Large intestine (tissue), 12 donors: ENCODE measurements around the gene COA7. TPM values are rescaled to one million over a fixed set of nuclear protein-coding genes. Genes with fewer than 3 reads are reported as not detected.
"Not testable (repeated sequence)": the region's sequence is repeated elsewhere in the genome, so short reads cannot be mapped to it uniquely, and the experiment has no call there.

Source experiments
- DNase-seq, 2 donors: peaks; one replicate each; pipeline versions ENCODE4 v3.0.0 to v3.0.0-alpha.2; 2013
- H3K27ac ChIP-seq: one replicate; pipeline ENCODE4 v1.5.1; 2013; ENCODE audit warnings: low read length
- H3K27me3 ChIP-seq: 2 replicates; pipeline ENCODE4 v1.6.1; 2013; ENCODE audit warnings: low read length; ENCODE audit not compliant: control insufficient read depth, insufficient read depth
- H3K36me3 ChIP-seq: 2 replicates; pipeline ENCODE4 v1.6.1; 2013; ENCODE audit warnings: low read length; ENCODE audit not compliant: control insufficient read depth, insufficient read depth
- H3K4me1 ChIP-seq: one replicate; pipeline ENCODE4 v1.6.1; 2013; ENCODE audit warnings: low read length; ENCODE audit not compliant: control insufficient read depth, insufficient read depth
- H3K4me3 ChIP-seq: one replicate; pipeline ENCODE4 v1.5.1; 2013; ENCODE audit warnings: low read length
- H3K9me3 ChIP-seq: one replicate; pipeline ENCODE4 v1.6.1; 2013; ENCODE audit warnings: mild to moderate bottlenecking, low read depth, low read length, moderate library complexity; ENCODE audit not compliant: control insufficient read depth
- WGBS: methylation state at CpG from one replicate; pipeline ENCODE4 v1.1.5; 2013; ENCODE audit warnings: low lambda C conversion rate; ENCODE audit not compliant: insufficient coverage; 5-methylcytosine and 5-hydroxymethylcytosine counted together
- long read RNA-seq, 11 donors: transcript quantifications; one replicate each; lab custom pipeline, GENCODE V29; 2026
- polyA plus RNA-seq: library from polyadenylated mRNA; unstranded; fragments of 120-200 nt; gene quantifications from one replicate; pipeline ENCODE4 v1.2.1, GENCODE V29; 2013

Gene COA7
- polyA plus RNA-seq = 19.9 TPM
- long read RNA-seq, donor 1, full-length matches to known transcripts = 9 of 9 reads
- long read RNA-seq, donor 1, partial matches to known transcripts = 0 of 9 reads
- long read RNA-seq, donor 1, other reads (novel, unspliced or antisense) = 0 of 9 reads
- long read RNA-seq, donor 2, full-length matches to known transcripts = 10 of 10 reads
- long read RNA-seq, donor 2, partial matches to known transcripts = 0 of 10 reads
- long read RNA-seq, donor 2, other reads (novel, unspliced or antisense) = 0 of 10 reads
- long read RNA-seq, donor 3 = 0 reads
- long read RNA-seq, donor 4 = 0 reads
- long read RNA-seq, donor 5, full-length matches to known transcripts = 5 of 5 reads
- long read RNA-seq, donor 5, partial matches to known transcripts = 0 of 5 reads
- long read RNA-seq, donor 5, other reads (novel, unspliced or antisense) = 0 of 5 reads
- long read RNA-seq, donor 6, full-length matches to known transcripts = 8 of 8 reads
- long read RNA-seq, donor 6, partial matches to known transcripts = 0 of 8 reads
- long read RNA-seq, donor 6, other reads (novel, unspliced or antisense) = 0 of 8 reads
- long read RNA-seq, donor 7, full-length matches to known transcripts = 7 of 7 reads
- long read RNA-seq, donor 7, partial matches to known transcripts = 0 of 7 reads
- long read RNA-seq, donor 7, other reads (novel, unspliced or antisense) = 0 of 7 reads
- long read RNA-seq, donor 8, full-length matches to known transcripts = 13 of 13 reads
- long read RNA-seq, donor 8, partial matches to known transcripts = 0 of 13 reads
- long read RNA-seq, donor 8, other reads (novel, unspliced or antisense) = 0 of 13 reads
- long read RNA-seq, donor 9, full-length matches to known transcripts = 10 of 10 reads
- long read RNA-seq, donor 9, partial matches to known transcripts = 0 of 10 reads
- long read RNA-seq, donor 9, other reads (novel, unspliced or antisense) = 0 of 10 reads
- long read RNA-seq, donor 10, full-length matches to known transcripts = 12 of 12 reads
- long read RNA-seq, donor 10, partial matches to known transcripts = 0 of 12 reads
- long read RNA-seq, donor 10, other reads (novel, unspliced or antisense) = 0 of 12 reads
- long read RNA-seq, donor 11, full-length matches to known transcripts = 9 of 9 reads
- long read RNA-seq, donor 11, partial matches to known transcripts = 0 of 9 reads
- long read RNA-seq, donor 11, other reads (novel, unspliced or antisense) = 0 of 9 reads

GRCh38 chr1:52697795-52698674 lies at the start of gene COA7:
Gene COA7, minus strand, starts transcription at chr1:52698347. Its CDS starts 21 bp downstream, at chr1:52698326.
- WGBS = 0% methylated on average over 1 of the region's 68 CpGs
- H3K27ac ChIP-seq = peak within 1 kb of the TSS; percentile 91
- H3K4me3 ChIP-seq = peak within 1 kb of the TSS; percentile 92
- H3K36me3 ChIP-seq = peaks cover 4% of the 10 kb centered on the region
- no peaks in the 10 kb centered on the region for H3K9me3 ChIP-seq
- H3K4me1 ChIP-seq = no peaks in the 10 kb centered on the region
- DNase-seq = peak; percentile 83 to 93
- H3K27me3 ChIP-seq = no peaks in the 10 kb centered on the region

GRCh38 chr1:52747450-52747849 lies 49.3 kb upstream of the COA7 start:
- Histone ChIP-seq H3K27ac (no peak overlapping the region), H3K4me1 (peaks cover 10% of the 10 kb centered on the region), H3K36me3 (no peaks in the 10 kb centered on the region), H3K27me3 (no peaks in the 10 kb centered on the region), H3K4me3 (no peak overlapping the region), H3K9me3 (no peaks in the 10 kb centered on the region)
- DNase-seq = no peak
- no CpG with 5 or more reads among the region's 1 CpG for WGBS

- no CpG with 5 or more reads among the region's 4 CpGs for WGBS
- Histone ChIP-seq H3K4me1 (no peaks in the 10 kb centered on the region), H3K4me3 (no peak overlapping the region), H3K9me3 (no peaks in the 10 kb centered on the region), H3K36me3 (no peaks in the 10 kb centered on the region), H3K27ac (no peak overlapping the region), H3K27me3 (no peaks in the 10 kb centered on the region)
- no peak for DNase-seq
Measured at GRCh38 chr1:52746189-52746588, 48.0 kb upstream of the COA7 start.

DNA sequence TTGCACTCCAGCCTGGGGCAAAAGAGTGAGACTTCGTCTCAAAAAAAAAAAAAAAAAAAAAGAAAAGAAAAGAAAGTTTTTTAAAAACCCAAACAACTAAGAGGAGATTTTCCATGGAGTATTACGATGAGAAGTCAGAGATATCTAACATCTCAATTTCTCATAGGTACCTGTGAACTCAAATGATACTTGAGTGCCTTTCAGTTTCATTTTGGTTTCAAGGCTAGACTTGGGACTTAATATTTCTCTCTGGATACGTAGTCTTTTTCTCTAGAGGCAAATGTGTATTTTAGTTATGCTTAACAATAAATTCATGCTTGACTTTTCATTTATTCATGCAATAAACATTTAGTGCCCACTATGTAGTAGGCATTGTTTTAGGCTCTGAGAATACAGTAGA lies 43.1 kb upstream of the COA7 start:
- no peaks in the 10 kb centered on the region for H3K36me3 ChIP-seq
- no peaks in the 10 kb centered on the region for H3K4me1 ChIP-seq
- no peak overlapping the region for H3K4me3 ChIP-seq
- no peak overlapping the region for H3K27ac ChIP-seq
- no peaks in the 10 kb centered on the region for H3K9me3 ChIP-seq
- DNase-seq = peak in 1 of 2 donors; percentile 15
- WGBS = 92% methylated on average over 2 of the region's 3 CpGs
- H3K27me3 ChIP-seq = no peaks in the 10 kb centered on the region

DNA sequence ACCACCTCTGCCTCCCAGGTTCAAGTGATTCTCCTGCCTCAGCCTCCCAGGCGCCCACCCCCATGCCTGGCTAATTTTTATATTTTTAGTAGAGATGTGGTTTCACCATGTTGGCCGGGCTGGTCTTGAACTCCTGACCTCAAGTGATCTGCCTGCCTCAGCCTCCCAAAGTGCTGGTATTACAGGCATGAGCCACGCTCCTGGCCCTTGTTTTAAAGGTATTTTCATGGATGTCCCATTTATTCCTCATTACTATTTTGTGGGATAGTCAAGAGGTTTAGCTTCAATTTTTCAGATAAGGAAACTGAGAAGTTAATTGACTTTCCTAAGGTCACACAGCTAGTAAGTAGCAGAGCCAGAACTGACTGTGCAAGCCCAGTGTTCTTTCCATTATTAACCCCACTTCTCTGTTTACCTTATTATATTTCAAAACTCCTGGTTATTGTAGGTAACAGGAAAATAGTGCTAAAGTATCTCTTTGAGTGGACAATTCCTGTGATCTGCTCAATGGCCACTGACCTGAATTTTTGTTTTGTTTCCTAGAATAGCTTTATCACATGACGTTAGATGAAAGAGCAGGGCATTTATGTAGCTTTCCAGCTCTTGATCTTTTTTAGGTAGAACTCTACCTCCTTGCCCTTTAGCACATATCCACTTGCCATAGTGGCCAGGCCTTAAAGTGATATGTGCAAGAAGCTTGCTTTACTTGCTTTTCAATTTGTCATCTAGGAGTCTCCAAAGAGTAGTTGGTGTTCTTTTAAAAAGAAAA lies 41.7 kb upstream of the COA7 start:
- H3K27me3 ChIP-seq = no peaks in the 10 kb centered on the region
- no peaks in the 10 kb centered on the region for H3K4me1 ChIP-seq
- no peaks in the 10 kb centered on the region for H3K36me3 ChIP-seq
- no peaks in the 10 kb centered on the region for H3K9me3 ChIP-seq
- H3K27ac ChIP-seq = no peak overlapping the region
- WGBS = 33% methylated on average over 1 of the region's 4 CpGs
- DNase-seq = peak in 1 of 2 donors; percentile 8
- H3K4me3 ChIP-seq = no peak overlapping the region

- H3K4me1 ChIP-seq = no peaks in the 10 kb centered on the region
- no CpG with 5 or more reads among the region's 10 CpGs for WGBS
Measured at GRCh38 chr1:52738893-52739292, 40.7 kb upstream of the COA7 start.

DNA sequence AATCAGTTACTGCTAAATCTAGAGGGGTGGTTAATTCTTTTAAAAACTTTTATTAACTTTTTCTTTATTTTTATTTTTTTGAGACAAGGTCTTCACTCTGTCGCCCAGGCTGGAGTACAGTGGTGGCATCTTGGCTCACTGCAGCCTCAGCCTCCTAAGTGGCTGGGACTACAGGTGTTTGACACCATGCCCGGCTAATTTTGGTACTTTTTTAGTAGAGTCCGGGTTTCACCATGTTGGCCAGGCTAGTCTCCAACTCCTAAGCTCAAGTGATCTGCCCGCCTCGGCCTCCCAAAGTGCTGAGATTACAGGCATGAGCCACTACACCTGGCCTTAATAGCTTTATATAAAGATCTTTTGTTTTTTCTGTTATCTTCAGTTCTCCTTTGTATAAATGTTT lies 40.0 kb upstream of the COA7 start:
- H3K27ac ChIP-seq = no peak overlapping the region
- H3K36me3 ChIP-seq = no peaks in the 10 kb centered on the region
- no peaks in the 10 kb centered on the region for H3K9me3 ChIP-seq
- no peak overlapping the region for H3K4me3 ChIP-seq
- no peak for DNase-seq
- no peaks in the 10 kb centered on the region for H3K4me1 ChIP-seq
- no peaks in the 10 kb centered on the region for H3K27me3 ChIP-seq
- no CpG with 5 or more reads among the region's 5 CpGs for WGBS

More at GRCh38 chr1:52738893-52739292, 40.7 kb upstream of the COA7 start:
- Histone ChIP-seq H3K9me3 (no peaks in the 10 kb centered on the region), H3K4me3 (no peak overlapping the region), H3K27ac (no peak overlapping the region), H3K27me3 (no peaks in the 10 kb centered on the region), H3K36me3 (no peaks in the 10 kb centered on the region)
- DNase-seq = no peak

DNA sequence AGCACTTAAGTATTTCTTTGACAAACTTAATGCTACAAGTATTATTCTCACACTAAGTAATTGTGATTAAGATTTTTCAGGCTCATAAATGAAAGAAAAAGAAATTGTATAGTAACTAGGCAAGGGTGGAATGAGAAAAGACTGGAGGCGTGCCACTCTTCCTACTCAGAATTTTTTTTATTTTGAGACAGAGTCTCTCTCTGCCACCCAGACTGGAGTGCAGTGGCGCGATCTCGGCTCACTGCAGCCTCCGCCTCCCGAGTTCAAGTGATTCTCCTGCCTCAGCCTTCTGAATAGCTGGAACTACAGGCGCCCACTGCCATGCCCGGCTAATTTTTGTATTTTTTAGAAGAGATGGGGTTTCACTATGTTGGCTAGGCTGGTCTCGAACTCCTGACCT lies 37.2 kb upstream of the COA7 start:
- not testable (repeated sequence) for H3K27ac ChIP-seq, H3K36me3 ChIP-seq, DNase-seq, H3K9me3 ChIP-seq, H3K4me1 ChIP-seq, H3K4me3 ChIP-seq, H3K27me3 ChIP-seq
- WGBS = 100% methylated on average over 1 of the region's 9 CpGs

- Histone ChIP-seq H3K27ac (no peak overlapping the region), H3K4me1 (peaks cover 2% of the 10 kb centered on the region), H3K27me3 (no peaks in the 10 kb centered on the region), H3K9me3 (no peaks in the 10 kb centered on the region), H3K4me3 (no peak overlapping the region), H3K36me3 (peaks cover 3% of the 10 kb centered on the region)
- WGBS = no CpG with 5 or more reads among the region's 3 CpGs
- DNase-seq = no peak
Measured at GRCh38 chr1:52733368-52733767, 35.2 kb upstream of the COA7 start.
